IPS-NIHi11 (cell line): ENCODE results near the gene NHERF1.
A peak's percentile ranks its signal among the peaks of the same experiment; 100 is the strongest.

ENCODE experiments used
- DNase-seq: peaks from one replicate; pipeline ENCODE4 v3.0.0; 2012; ENCODE audit warnings: mixed read lengths, low spot score

NHERF1 gene

DNA sequence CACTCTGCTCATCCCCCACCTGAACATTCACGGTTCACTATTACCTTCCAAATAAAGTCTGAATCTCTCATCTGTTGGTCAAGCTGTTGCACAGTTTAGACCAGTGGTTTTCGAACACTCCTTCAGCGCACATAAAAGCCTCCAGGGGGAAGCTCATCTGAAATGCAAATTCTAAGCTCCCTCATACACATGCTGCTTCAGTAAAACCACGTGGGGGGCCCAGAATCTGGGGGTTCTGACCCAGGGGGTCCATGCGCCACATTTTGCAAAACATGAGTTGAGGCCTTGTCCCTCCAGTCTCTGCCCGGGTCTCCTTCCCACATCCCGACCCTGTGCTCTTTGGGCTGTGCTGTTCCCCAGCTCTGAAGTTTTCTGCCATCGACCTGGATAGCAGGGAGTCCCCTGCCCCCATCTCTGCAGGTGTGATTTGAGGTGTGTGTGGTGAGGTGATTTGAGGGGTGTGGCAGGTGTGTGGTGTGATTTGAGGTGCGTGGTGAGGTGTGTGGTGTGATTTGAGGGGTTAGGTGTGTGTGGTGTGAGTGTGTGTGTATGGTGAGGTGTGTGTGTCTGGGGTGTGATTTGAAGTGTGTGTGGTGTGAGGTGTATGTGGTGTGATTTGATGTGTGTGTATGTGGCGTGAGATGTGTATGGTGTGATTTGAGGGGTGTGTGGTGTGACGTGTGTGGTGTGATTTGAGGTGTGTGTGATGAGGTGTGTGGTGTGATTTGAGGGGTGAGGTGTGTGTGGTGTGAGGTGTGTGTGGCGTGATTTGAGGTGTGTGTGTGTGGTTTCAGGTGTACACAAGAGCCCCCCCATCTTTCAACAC, 16.2 kb upstream of the NHERF1 start:
- DNase-seq, result no peak

DNA sequence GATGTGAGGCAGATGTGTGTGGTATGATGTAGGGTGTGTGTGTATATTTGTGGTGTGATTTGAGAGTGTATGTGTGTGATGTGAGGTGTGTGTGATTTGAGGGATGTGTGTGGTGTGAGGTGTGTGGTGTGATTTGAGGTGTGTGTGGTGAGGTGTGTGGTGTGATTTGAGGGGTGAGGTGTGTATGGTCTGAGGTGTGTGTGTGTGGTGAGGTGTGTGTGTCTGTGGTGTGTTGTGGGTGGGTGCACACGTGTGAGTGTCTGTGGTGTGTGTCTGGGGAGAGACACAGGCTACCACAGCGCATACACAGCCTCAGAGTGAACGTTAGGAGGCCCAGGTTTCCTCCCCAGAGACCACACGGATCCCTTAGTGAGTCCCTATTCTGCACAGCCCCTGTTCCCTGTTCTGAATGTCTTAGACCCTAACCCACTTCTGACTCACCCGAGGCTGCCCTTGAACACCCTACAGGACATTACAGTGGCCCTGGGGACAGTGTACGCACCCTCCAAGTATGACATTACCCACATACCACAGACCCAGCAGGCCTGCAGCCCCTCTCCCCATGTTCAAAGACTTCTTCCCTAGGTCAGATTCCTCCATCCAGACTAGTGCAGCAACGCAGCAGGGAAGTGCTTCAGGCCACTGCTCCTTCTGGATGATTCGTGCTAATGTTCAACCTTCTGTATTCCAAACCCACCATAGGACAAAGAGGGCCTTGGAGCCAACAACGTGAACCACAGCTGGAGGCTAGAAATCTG, 14.9 kb upstream of the NHERF1 start:
- DNase-seq, result no peak

GRCh38 chr17:74734256-74734655, 14.2 kb upstream of the NHERF1 start:
- no peak for DNase-seq

- peak; percentile 84 for DNase-seq
Observed at GRCh38 chr17:74736513-74737298, 11.7 kb upstream of the NHERF1 start, which contains the start of gene RAB37. TSS of gene RAB37 (plus strand) at chr17:74737256. CDS start at chr17:74737273, 17 bp downstream.

- peak; percentile 73 for DNase-seq
Observed at GRCh38 chr17:74737299-74738050, 11.0 kb upstream of the NHERF1 start.

- DNase-seq, result no peak
Observed at GRCh38 chr17:74738051-74738996, 10.1 kb upstream of the NHERF1 start.

DNA sequence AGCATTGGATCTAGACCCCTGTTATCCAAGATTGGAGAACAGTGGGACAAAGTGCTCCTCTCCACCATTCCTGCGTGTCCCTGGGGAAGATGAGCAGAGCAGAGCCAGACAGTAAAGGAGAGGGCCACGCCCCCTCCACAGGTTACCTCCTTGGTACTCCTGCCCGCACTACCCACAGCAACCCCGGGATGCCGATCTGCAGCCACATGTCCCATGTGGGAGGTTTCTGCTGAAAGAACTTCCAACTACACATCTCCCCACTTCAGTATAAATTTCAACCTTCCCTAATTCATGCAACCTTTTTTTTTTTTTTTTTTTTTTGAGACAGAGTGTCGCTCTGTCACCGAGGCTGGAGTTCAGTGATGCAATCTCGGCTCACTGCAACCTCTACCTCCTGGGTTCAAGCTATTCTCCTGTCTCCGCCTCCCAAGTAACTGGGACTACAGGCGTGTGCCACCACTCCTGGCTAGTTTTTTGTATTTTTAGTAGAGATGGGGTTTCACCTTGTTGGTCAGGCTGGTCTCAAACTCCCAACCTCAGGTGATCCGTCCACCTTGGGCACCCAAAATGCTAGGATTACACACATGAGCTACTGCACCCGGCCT, 9.1 kb upstream of the NHERF1 start:
- no peak for DNase-seq

DNA sequence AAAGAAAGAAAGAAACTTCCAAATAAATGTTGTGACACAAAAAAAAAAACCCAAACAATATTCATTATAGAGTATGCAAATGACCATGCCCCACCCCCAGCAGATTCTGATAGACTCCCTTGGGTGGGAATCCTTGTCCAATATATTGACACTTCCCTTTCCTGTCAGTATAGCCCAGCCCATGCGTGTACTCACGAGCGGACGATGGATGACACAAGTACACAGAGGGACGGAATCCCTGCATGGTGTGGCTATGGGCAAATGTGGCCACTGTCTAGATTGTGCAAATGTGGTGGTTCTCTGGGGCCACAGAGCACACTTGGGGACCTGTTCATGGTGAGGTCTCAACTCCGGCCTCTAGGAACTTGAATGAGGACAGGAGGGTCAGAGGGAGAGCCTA, 8.3 kb upstream of the NHERF1 start:
- no peak for DNase-seq

- DNase-seq, result no peak
Observed at GRCh38 chr17:74740641-74741387, 7.6 kb upstream of the NHERF1 start.

GRCh38 chr17:74742153-74742515, 6.3 kb upstream of the NHERF1 start:
- DNase-seq, result no peak

DNA sequence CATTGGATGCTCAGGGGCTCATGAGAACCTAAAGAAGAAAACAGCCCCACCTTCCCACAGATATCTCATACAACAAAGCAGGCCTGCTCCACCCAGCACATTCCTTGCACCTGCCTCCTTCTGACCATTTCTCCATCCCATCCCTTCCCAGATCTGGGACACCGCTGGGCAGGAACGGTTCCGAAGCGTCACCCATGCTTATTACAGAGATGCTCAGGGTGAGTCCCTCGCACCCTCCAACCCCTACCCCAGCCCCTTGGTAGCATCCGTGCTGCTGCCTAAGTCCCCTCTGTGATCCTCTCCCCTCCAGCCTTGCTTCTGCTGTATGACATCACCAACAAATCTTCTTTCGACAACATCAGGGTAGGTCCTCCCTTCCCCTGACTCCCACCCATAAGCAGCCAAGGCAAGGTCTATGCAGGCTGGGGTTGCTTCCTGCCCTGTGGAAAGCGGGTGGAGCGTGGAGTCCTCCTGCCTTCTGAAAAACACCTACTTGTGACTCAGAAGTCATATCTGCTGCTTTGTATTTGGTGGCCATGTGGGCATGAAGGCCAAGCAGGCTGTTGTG, 5.4 kb upstream of the NHERF1 start:
- DNase-seq, result no peak

DNA sequence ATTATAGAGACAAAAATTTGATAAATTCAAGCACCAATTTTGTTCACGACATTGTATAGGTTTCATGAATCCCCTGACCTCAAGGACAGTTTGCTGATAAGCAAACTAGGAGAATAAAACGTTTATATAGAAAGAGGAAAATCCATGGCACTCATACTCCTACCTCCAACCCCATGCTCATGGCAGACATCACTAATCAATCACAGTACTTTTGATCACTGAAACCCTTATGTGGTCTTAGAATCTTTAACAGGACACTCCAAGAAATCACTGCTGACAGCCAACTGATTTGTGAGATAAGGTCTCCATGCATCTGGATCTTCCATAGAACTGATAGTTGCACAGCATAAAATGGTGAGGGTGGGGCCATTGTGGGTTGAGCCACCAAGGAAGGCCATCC, 4.7 kb upstream of the NHERF1 start:
- DNase-seq, result no peak

- no peak for DNase-seq
Observed at GRCh38 chr17:74744349-74744713, 4.1 kb upstream of the NHERF1 start.

GRCh38 chr17:74744714-74745547, 3.5 kb upstream of the NHERF1 start:
- DNase-seq, result peak; percentile 84

DNA sequence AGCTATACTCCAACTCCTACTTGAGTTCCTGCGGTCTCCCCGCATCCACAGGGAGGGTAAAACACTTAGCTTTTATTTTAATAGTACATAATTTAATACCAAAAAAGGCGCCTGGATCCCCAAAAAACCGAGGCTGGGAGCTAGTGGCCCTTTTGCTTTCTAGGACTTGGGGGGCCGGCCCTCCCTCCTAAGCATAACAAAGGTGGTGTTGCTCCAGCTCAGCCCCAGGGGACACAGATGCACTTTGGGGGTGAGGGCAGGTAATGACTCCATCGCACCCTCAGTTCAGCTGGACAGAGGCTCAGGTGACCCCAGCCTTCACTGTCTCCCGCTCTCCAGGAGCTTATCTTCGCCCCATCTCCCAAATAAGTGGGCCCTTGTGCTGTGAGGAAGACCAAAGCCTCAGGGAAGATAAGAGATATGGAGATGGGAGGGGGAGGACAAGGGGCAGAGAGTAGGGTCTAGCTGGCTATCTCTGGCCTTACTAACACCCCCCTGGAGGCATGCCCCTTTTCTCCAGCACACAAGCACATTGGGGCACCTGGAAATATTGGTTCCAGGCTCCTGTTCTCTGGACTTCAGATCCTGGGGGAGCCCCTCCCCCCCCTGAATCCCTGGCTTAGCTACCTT, 2.8 kb upstream of the NHERF1 start:
- DNase-seq, result no peak

DNA sequence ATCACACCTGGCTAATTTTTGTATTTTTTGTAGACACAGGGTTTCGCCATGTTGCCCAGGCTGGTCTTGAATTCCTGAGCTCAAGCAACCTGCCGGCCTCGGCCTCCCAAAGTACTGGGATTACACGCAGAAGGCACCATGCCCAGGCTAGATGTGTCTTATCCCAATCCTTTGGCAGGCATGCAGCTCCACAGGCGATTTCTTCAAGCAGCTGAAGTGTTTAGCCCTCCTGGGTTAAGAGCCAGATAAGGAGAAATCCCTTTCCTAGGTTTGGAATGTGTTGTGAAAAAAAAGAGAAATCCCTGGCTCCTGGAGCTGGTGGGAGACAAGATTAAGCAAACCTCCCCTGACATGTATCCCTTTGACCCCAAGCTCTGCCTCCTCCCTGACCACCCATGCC, 2.1 kb upstream of the NHERF1 start:
- DNase-seq, result no peak

DNA sequence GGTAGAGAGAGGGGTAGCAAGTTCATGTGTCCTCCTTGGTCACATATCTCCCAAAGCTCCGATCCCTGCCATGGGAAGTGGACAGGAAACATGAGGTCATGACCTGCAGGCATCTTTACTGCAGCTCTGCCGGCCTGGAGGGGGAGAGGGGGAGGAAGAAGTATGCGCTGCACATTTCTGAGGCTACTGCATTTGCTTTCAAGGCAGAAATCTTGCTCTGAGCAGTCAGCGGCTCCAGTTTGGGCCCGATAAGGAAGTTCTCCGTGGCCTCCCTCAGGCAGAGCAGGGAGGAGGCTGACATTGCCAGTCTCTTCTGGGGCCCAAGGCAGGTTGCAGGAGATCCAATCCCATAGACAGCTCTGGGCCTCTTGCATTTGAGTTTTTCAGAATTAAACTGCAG, 1.5 kb upstream of the NHERF1 start:
- no peak for DNase-seq

GRCh38 chr17:74748279-74748528, 224 bp upstream of the NHERF1 start:
- DNase-seq, result no peak
